ENCODE data around the gene TRPM2.

DNA sequence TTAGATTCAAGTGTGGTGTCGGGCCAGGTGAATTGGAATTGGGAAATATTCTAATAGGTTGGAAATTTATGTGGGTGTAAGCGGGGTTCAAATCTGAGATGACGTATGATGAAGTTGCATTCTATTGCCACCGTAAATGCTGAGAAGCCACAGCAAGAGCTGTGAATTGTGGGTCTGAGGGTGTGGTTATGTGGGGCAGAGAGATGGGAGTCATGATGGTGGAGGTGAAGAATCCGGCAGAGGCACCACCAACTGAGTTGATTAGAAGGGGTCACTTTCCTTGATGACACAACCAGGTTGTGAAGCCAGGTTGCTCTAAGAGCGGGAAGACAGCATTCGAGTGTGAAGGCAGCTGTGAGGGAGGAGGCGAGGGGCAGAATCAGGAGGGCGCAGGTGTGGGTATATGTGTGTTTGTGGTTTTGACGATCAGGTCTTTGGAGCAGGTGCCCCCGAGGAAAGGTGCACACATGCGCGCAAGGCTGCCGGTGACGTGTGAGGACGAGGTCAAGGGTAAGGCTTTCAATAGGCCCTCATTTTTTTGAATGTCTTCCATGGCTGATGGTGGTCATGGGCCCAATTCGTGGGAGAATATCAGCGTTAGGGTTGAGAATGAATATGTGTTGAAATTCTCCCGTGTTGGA is 120.6 kb downstream of the TRPM2 start:
- TF ChIP-seq POLR2A (IDR thresholded peaks at IDR 0.05; ENCODE audit: low read depth, low read length) (no peak), POLR2AphosphoS5 (IDR thresholded peaks at IDR 0.05; ENCODE audit: low read depth, low read length) (no peak), TAF1 (IDR thresholded peaks at IDR 0.05; ENCODE audit: low read depth, low read length) (no peak), SPI1 (IDR thresholded peaks at IDR 0.05; ENCODE audit: low read depth, low read length) (no peak), PAX5 (IDR thresholded peaks at IDR 0.05; ENCODE audit: insufficient read depth, low read length, severe bottlenecking) (no peak), POU2F2 (IDR thresholded peaks at IDR 0.05; ENCODE audit: low read depth, low read length) (no peak)
